Middle frontal gyrus (tissue), 1 donor: Measurements from ENCODE around the gene EPN2.
"Not testable (repeated sequence)": the region's sequence is repeated elsewhere in the genome, so short reads cannot be mapped to it uniquely, and the experiment has no call there.

Experiments used
- DNase-seq: peaks from one replicate; pipeline ENCODE4 v3.0.0-alpha.2; 2015; ENCODE audit warnings: low spot score; ENCODE audit errors: extremely low spot score

Gene EPN2

GRCh38 chr17:19344311-19345066 lies 107.3 kb downstream of the EPN2 start:
- DNase-seq = no peak

GRCh38 chr17:19345067-19345460 lies 107.9 kb downstream of the EPN2 start:
- DNase-seq = no peak

- no peak for DNase-seq
These were observed 108.6 kb downstream of the EPN2 start for GRCh38 chr17:19345486-19346350.

GRCh38 chr17:19346351-19347255 lies 109.4 kb downstream of the EPN2 start:
- DNase-seq = no peak

- no peak for DNase-seq
These were observed 110.3 kb downstream of the EPN2 start for GRCh38 chr17:19347323-19348080.

GRCh38 chr17:19348081-19348650 lies 111.0 kb downstream of the EPN2 start:
- DNase-seq = no peak

GRCh38 chr17:19348806-19349205 lies 111.6 kb downstream of the EPN2 start:
- DNase-seq = no peak

GRCh38 chr17:19353401-19353800 lies 116.2 kb downstream of the EPN2 start:
- not testable (repeated sequence) for DNase-seq

- no peak for DNase-seq
These were observed 117.6 kb downstream of the EPN2 start for GRCh38 chr17:19354748-19355147.

- DNase-seq = no peak
These were observed 120.2 kb downstream of the EPN2 start for GRCh38 chr17:19357351-19357750.

GRCh38 chr17:19357761-19358160 lies 120.6 kb downstream of the EPN2 start:
- no peak for DNase-seq

GRCh38 chr17:19359151-19359550 lies 122.0 kb downstream of the EPN2 start:
- no peak for DNase-seq

GRCh38 chr17:19359856-19360255 lies 122.7 kb downstream of the EPN2 start:
- DNase-seq = no peak

- no peak for DNase-seq
These were observed 123.6 kb downstream of the EPN2 start for GRCh38 chr17:19360772-19361171.

GRCh38 chr17:19361326-19361725 lies 124.2 kb downstream of the EPN2 start:
- DNase-seq = no peak

GRCh38 chr17:19361944-19362276 lies 124.7 kb downstream of the EPN2 start:
- DNase-seq = no peak

- DNase-seq = peak; percentile 89
These were observed 125.3 kb downstream of the EPN2 start, which contains the start of gene B9D1 for GRCh38 chr17:19362277-19363113. B9D1 (minus strand) TSS chr17:19362723; CDS start chr17:19362569, 154 bp downstream.

- no peak for DNase-seq
These were observed 125.9 kb downstream of the EPN2 start for GRCh38 chr17:19363114-19363438.

- no peak for DNase-seq
These were observed 126.4 kb downstream of the EPN2 start for GRCh38 chr17:19363460-19364035.
